OCI-LY7 (cell line): ENCODE results near the gene COLEC12. TPM values are rescaled to one million over a fixed set of nuclear protein-coding genes. Genes with fewer than 3 reads are reported as not detected.

Experiments used
- BruUV-seq: library from RNA; stranded (reverse); fragments of 400-500 nt; replicated peaks from 2 replicates; lab custom pipeline; 2021; lab: Mats Ljungman, UMichigan
- CTCF ChIA-PET: fragments of 300-600 bp; sonication (Branson Sonifier 250); formaldehyde crosslinking; loops from one replicate; lab custom pipeline; 2022; ENCODE audit warnings: antibody characterized with exemption; ENCODE audit not compliant: unreplicated experiment; lab: Charles Lee
- POLR2A ChIA-PET: fragments of 300-600 bp; sonication (Branson Sonifier 250); formaldehyde crosslinking; loops from one replicate; lab custom pipeline; 2022; ENCODE audit warnings: antibody characterized with exemption; lab: Charles Lee
- DNase-seq: peaks from one replicate; pipeline ENCODE4 v3.0.0-alpha.2; 2015; ENCODE audit warnings: low spot score
- H2AFZ ChIP-seq: fragments of 200-600 bp; sonication (generic), shearing (Covaris generic); 2 replicates; pipeline ENCODE4 v1.6.1; 2014; ENCODE audit warnings: mild to moderate bottlenecking, antibody characterized with exemption, low read length, moderate library complexity
- H3K27ac ChIP-seq: fragments of 200-600 bp; sonication (generic); 2 replicates; pipeline ENCODE4 v1.5.1; 2014; ENCODE audit warnings: mixed run types, low read depth, mild to moderate bottlenecking, moderate library complexity, low read length, inconsistent platforms; ENCODE audit not compliant: poor library complexity, severe bottlenecking
- H3K36me3 ChIP-seq: fragments of 200-600 bp; sonication (generic); 2 replicates; pipeline ENCODE4 v1.6.1; 2014; ENCODE audit warnings: mild to moderate bottlenecking, antibody characterized with exemption, low read length, moderate library complexity, mixed read lengths; ENCODE audit not compliant: insufficient read depth
- H3K4me1 ChIP-seq: fragments of 200-600 bp; sonication (generic); 2 replicates; pipeline ENCODE4 v1.5.1; 2014; ENCODE audit warnings: mild to moderate bottlenecking, low read length; ENCODE audit not compliant: insufficient read depth, poor library complexity, severe bottlenecking
- H3K4me2 ChIP-seq: fragments of 200-600 bp; sonication (generic); 2 replicates; pipeline ENCODE4 v1.6.1; 2014; ENCODE audit warnings: mild to moderate bottlenecking, low read length
- H3K4me3 ChIP-seq: fragments of 200-600 bp; sonication (generic); 2 replicates; pipeline ENCODE4 v1.5.1; 2014; ENCODE audit warnings: mild to moderate bottlenecking, low read depth, low read length; ENCODE audit not compliant: poor library complexity, severe bottlenecking
- H3K79me2 ChIP-seq: fragments of 200-600 bp; sonication (generic); 2 replicates; pipeline ENCODE4 v1.6.1; 2016; ENCODE audit warnings: low read depth, mild to moderate bottlenecking, low read length, moderate library complexity, mixed read lengths; ENCODE audit not compliant: insufficient read depth
- H3K9me2 ChIP-seq: fragments of 200-600 bp; sonication (generic); 2 replicates; pipeline ENCODE4 v1.6.1; 2016; ENCODE audit warnings: mild to moderate bottlenecking, low read length, mixed read lengths; ENCODE audit not compliant: insufficient read depth
- H3K9me3 ChIP-seq: fragments of 200-600 bp; sonication (generic); 2 replicates; pipeline ENCODE4 v1.6.1; 2014; ENCODE audit warnings: mild to moderate bottlenecking, mixed run types, low read length, mixed read lengths
- H4K20me1 ChIP-seq: fragments of 200-600 bp; sonication (generic); 2 replicates; pipeline ENCODE4 v1.6.1; 2014; ENCODE audit warnings: mild to moderate bottlenecking, antibody characterized with exemption, low read length, moderate library complexity, mixed read lengths; ENCODE audit not compliant: insufficient read depth
- EZH2phosphoT487 ChIP-seq: fragments of 200-600 bp; sonication (generic); IDR thresholded peaks from 2 replicates; pipeline ENCODE4 v1.6.1; 2018; ENCODE audit warnings: low read depth, borderline replicate concordance, mild to moderate bottlenecking, mixed run types, antibody characterized with exemption, low read length, moderate library complexity, mixed read lengths
- intact Hi-C: fragments of 100-400 bp; cut with micrococcal nuclease; formaldehyde crosslinking; loops from one replicate; pipeline ENCODE4 v1.10.0; 2022; ENCODE audit not compliant: unreplicated experiment
- total RNA-seq, 2 experiments: library from RNA; depleted of rRNA in 1 of 2; stranded (reverse); fragments of >200 nt in 1 of 2; shearing (Covaris generic) in 1 of 2; gene quantifications; 2 replicates each; pipeline ENCODE4 v1.2.3, GENCODE V29; 2014 to 2022

The COLEC12 gene
- total RNA-seq, 2 experiments from 2014 or later, result not detected

DNA sequence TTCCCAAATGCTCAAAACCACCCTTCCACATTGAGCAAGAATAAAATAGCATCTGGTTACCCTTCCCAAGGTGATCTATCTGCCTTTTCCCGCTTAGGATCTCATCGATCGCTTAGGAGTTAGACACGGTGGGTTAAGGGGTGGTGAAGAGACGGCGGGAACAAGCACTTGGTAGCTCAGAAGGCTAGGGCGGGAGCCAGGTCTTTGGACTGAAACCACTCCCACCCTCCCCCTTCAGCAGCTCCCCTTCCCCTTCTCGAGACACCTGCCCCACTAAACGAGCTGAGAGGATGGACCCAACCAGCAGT, 233.2 kb downstream of the COLEC12 start:
- ChIA-PET CTCF (interaction anchor here (1.7 kb wide), 1 partner anchor 9 kb away, joined by 4 read pairs; no protein-coding TSS in a partner anchor), POLR2A (interaction anchor here (0.6 to 1.5 kb wide), 9 partner anchors 8 to 129 kb away, joined by 3 to 8 read pairs (median 4); partner anchors contain the start of gene USP14)
- peaks cover 37% of the 10 kb centered on the region for H3K36me3 ChIP-seq
- no peaks in the 10 kb centered on the region for H3K9me3 ChIP-seq
- peaks cover 24% of the 10 kb centered on the region for H3K4me1 ChIP-seq
- peaks cover 46% of the 10 kb centered on the region for H3K79me2 ChIP-seq
- H4K20me1 ChIP-seq, result peaks cover 5% of the 10 kb centered on the region; the same call in 1 of the 2 replicates
- H3K4me2 ChIP-seq, result peak overlapping the region; percentile 93
- H3K27ac ChIP-seq, result peak overlapping the region; percentile 74
- H3K4me3 ChIP-seq, result peak overlapping the region; percentile 98
- intact Hi-C loops, result loop anchor here (5.0 kb wide), 1 partner anchor 80 kb away; no protein-coding TSS in a partner anchor
- BruUV-seq, result no TSS peak
- TF ChIP-seq EZH2phosphoT487, result no peak
- no peaks in the 10 kb centered on the region for H3K9me2 ChIP-seq
- peak overlapping the region; percentile 84; the same call in 1 of the 2 replicates for H2AFZ ChIP-seq
- DNase-seq, result peak; percentile 60

Other genes starting within 250 kb of the COLEC12 start
- 66.9 and 74.6 TPM in 2 replicates for gene THOC1, start 232.7 kb downstream of the COLEC12 start, total RNA-seq (2014; rRNA removed; shearing (Covaris generic))
- 70.4 and 77.1 TPM in 2 replicates for gene THOC1, start 232.7 kb downstream of the COLEC12 start, total RNA-seq (2022)
- not detected in 2 replicates for gene CETN1, start 79.7 kb upstream of the COLEC12 start, total RNA-seq (2014; rRNA removed; shearing (Covaris generic))
- gene CETN1, start 79.7 kb upstream of the COLEC12 start, total RNA-seq (2022), result not detected in 2 replicates
- not detected in 2 replicates for gene CLUL1, start 96.3 kb upstream of the COLEC12 start, total RNA-seq (2014; rRNA removed; shearing (Covaris generic))
- not detected in 2 replicates for gene CLUL1, start 96.3 kb upstream of the COLEC12 start, total RNA-seq (2022)
- gene TYMS, start 157.0 kb upstream of the COLEC12 start, total RNA-seq (2014; rRNA removed; shearing (Covaris generic)), result 86.2 and 90.7 TPM in 2 replicates
- 196 and 210 TPM in 2 replicates for gene TYMS, start 157.0 kb upstream of the COLEC12 start, total RNA-seq (2022)
- gene ENOSF1, start 211.9 kb upstream of the COLEC12 start, total RNA-seq (2014; rRNA removed; shearing (Covaris generic)), result 30.5 and 40.1 TPM in 2 replicates
- gene ENOSF1, start 211.9 kb upstream of the COLEC12 start, total RNA-seq (2022), result 44.0 and 47.0 TPM in 2 replicates